ENCODE results near the gene KCNA1.

Gene KCNA1

GRCh38 chr12:4958697-4959375 is 49.1 kb downstream of the KCNA1 start:
- no peak for TF ChIP-seq CTCF (IDR thresholded peaks at IDR 0.05; ENCODE audit: low read depth, low read length, missing control alignments)
- no peak for DNase-seq (ENCODE audit: extremely low read depth, low read depth)
- H3K4me3 ChIP-seq (replicated peaks; ENCODE audit: low read depth, low read length): no peak overlapping the region

GRCh38 chr12:4959381-4959780 is 49.7 kb downstream of the KCNA1 start:
- DNase-seq (ENCODE audit: extremely low read depth, low read depth): no peak
- no peak overlapping the region for H3K4me3 ChIP-seq (replicated peaks; ENCODE audit: low read depth, low read length)
- no peak for TF ChIP-seq CTCF (IDR thresholded peaks at IDR 0.05; ENCODE audit: low read depth, low read length, missing control alignments)

GRCh38 chr12:4960030-4960429 is 50.3 kb downstream of the KCNA1 start:
- TF ChIP-seq CTCF (IDR thresholded peaks at IDR 0.05; ENCODE audit: low read depth, low read length, missing control alignments): no peak
- no peak for DNase-seq (ENCODE audit: extremely low read depth, low read depth)
- H3K4me3 ChIP-seq (replicated peaks; ENCODE audit: low read depth, low read length): no peak overlapping the region

GRCh38 chr12:4960547-4960946 is 50.8 kb downstream of the KCNA1 start:
- TF ChIP-seq CTCF (IDR thresholded peaks at IDR 0.05; ENCODE audit: low read depth, low read length, missing control alignments): no peak
- H3K4me3 ChIP-seq (replicated peaks; ENCODE audit: low read depth, low read length): no peak overlapping the region
- no peak for DNase-seq (ENCODE audit: extremely low read depth, low read depth)

- no peak for TF ChIP-seq CTCF (IDR thresholded peaks at IDR 0.05; ENCODE audit: low read depth, low read length, missing control alignments)
- DNase-seq (ENCODE audit: extremely low read depth, low read depth): no peak
- H3K4me3 ChIP-seq (replicated peaks; ENCODE audit: low read depth, low read length): no peak overlapping the region
Measured at GRCh38 chr12:4961311-4961710, 51.6 kb downstream of the KCNA1 start.

- no peak overlapping the region for H3K4me3 ChIP-seq (replicated peaks; ENCODE audit: low read depth, low read length)
- DNase-seq (ENCODE audit: extremely low read depth, low read depth): no peak
- no peak for TF ChIP-seq CTCF (IDR thresholded peaks at IDR 0.05; ENCODE audit: low read depth, low read length, missing control alignments)
Measured at GRCh38 chr12:4962539-4963486, 53.1 kb downstream of the KCNA1 start.
